Activated naive CD4-positive, alpha-beta T cell treated with anti-CD3 and anti-CD28 coated beads, Interleukin-2, amount 50 U/mL, for 24 hours (primary cell): Measurements from ENCODE around the gene DNAAF1.

ENCODE experiments used
- H3K27ac Mint-ChIP-seq: one replicate; pipeline ENCODE4 v1.8.0; 2021; ENCODE audit warnings: mild to moderate bottlenecking, mixed read lengths
- H3K27me3 Mint-ChIP-seq: one replicate; pipeline ENCODE4 v1.8.0; 2021; ENCODE audit warnings: mixed read lengths
- H3K36me3 Mint-ChIP-seq: one replicate; pipeline ENCODE4 v1.8.0; 2021; ENCODE audit warnings: mixed read lengths
- H3K4me1 Mint-ChIP-seq: one replicate; pipeline ENCODE4 v1.8.0; 2021; ENCODE audit warnings: mixed read lengths
- H3K4me3 Mint-ChIP-seq: one replicate; pipeline ENCODE4 v1.8.0; 2021; ENCODE audit warnings: mild to moderate bottlenecking, mixed read lengths
- H3K9me3 Mint-ChIP-seq: one replicate; pipeline ENCODE4 v1.8.0; 2021; ENCODE audit warnings: mixed read lengths

Gene DNAAF1

GRCh38 chr16:84166796-84167695 lies 21.9 kb downstream of the DNAAF1 start:
- Mint-ChIP-seq H3K4me1 (no peaks in the 10 kb centered on the region), H3K27ac (no peak overlapping the region), H3K4me3 (no peak overlapping the region), H3K27me3 (peaks cover 1% of the 10 kb centered on the region), H3K9me3 (no peaks in the 10 kb centered on the region), H3K36me3 (no peaks in the 10 kb centered on the region)

GRCh38 chr16:84169765-84170310 lies 24.7 kb downstream of the DNAAF1 start:
- peaks cover 1% of the 10 kb centered on the region for H3K27me3 Mint-ChIP-seq
- no peaks in the 10 kb centered on the region for H3K4me1 Mint-ChIP-seq
- no peaks in the 10 kb centered on the region for H3K9me3 Mint-ChIP-seq
- no peak overlapping the region for H3K27ac Mint-ChIP-seq
- no peak overlapping the region for H3K4me3 Mint-ChIP-seq
- H3K36me3 Mint-ChIP-seq = no peaks in the 10 kb centered on the region

GRCh38 chr16:84174396-84174795 lies 29.3 kb downstream of the DNAAF1 start:
- Mint-ChIP-seq H3K9me3 (no peaks in the 10 kb centered on the region), H3K4me3 (no peak overlapping the region), H3K36me3 (peaks cover 3% of the 10 kb centered on the region), H3K27me3 (no peaks in the 10 kb centered on the region), H3K27ac (no peak overlapping the region), H3K4me1 (peaks cover 14% of the 10 kb centered on the region)

GRCh38 chr16:84175350-84176081 lies 30.4 kb downstream of the DNAAF1 start:
- H3K9me3 Mint-ChIP-seq = no peaks in the 10 kb centered on the region
- H3K27me3 Mint-ChIP-seq = no peaks in the 10 kb centered on the region
- peaks cover 14% of the 10 kb centered on the region for H3K4me1 Mint-ChIP-seq
- peak overlapping the region; percentile 6 for H3K27ac Mint-ChIP-seq
- peaks cover 3% of the 10 kb centered on the region for H3K36me3 Mint-ChIP-seq
- no peak overlapping the region for H3K4me3 Mint-ChIP-seq

GRCh38 chr16:84176192-84177053 lies 31.3 kb downstream of the DNAAF1 start:
- H3K27ac Mint-ChIP-seq = no peak overlapping the region

GRCh38 chr16:84177741-84178073 lies 32.6 kb downstream of the DNAAF1 start:
- H3K4me1 Mint-ChIP-seq = peaks cover 14% of the 10 kb centered on the region
- H3K4me3 Mint-ChIP-seq = no peak overlapping the region
- H3K27ac Mint-ChIP-seq = no peak overlapping the region
- H3K36me3 Mint-ChIP-seq = peaks cover 6% of the 10 kb centered on the region
- no peaks in the 10 kb centered on the region for H3K9me3 Mint-ChIP-seq
- no peaks in the 10 kb centered on the region for H3K27me3 Mint-ChIP-seq

More at GRCh38 chr16:84176192-84177053, 31.3 kb downstream of the DNAAF1 start:
- Mint-ChIP-seq H3K36me3 (peaks cover 4% of the 10 kb centered on the region), H3K27me3 (no peaks in the 10 kb centered on the region), H3K4me1 (peaks cover 14% of the 10 kb centered on the region), H3K9me3 (no peaks in the 10 kb centered on the region), H3K4me3 (no peak overlapping the region)

- H3K4me1 Mint-ChIP-seq = peaks cover 14% of the 10 kb centered on the region
- H3K9me3 Mint-ChIP-seq = no peaks in the 10 kb centered on the region
- peaks cover 7% of the 10 kb centered on the region for H3K36me3 Mint-ChIP-seq
- no peak overlapping the region for H3K4me3 Mint-ChIP-seq
- no peaks in the 10 kb centered on the region for H3K27me3 Mint-ChIP-seq
- H3K27ac Mint-ChIP-seq = no peak overlapping the region
Measured at GRCh38 chr16:84178146-84178765, 33.1 kb downstream of the DNAAF1 start.

GRCh38 chr16:84178892-84179611 lies 33.9 kb downstream of the DNAAF1 start:
- peaks cover 15% of the 10 kb centered on the region for H3K4me1 Mint-ChIP-seq
- no peaks in the 10 kb centered on the region for H3K27me3 Mint-ChIP-seq
- H3K9me3 Mint-ChIP-seq = no peaks in the 10 kb centered on the region
- H3K36me3 Mint-ChIP-seq = peaks cover 7% of the 10 kb centered on the region
- no peak overlapping the region for H3K4me3 Mint-ChIP-seq
- H3K27ac Mint-ChIP-seq = peak overlapping the region; percentile 68

GRCh38 chr16:84179612-84180320 lies 34.7 kb downstream of the DNAAF1 start:
- Mint-ChIP-seq H3K27ac (no peak overlapping the region), H3K4me1 (peaks cover 22% of the 10 kb centered on the region), H3K9me3 (no peaks in the 10 kb centered on the region), H3K4me3 (no peak overlapping the region), H3K36me3 (peaks cover 7% of the 10 kb centered on the region), H3K27me3 (no peaks in the 10 kb centered on the region)

- no peak overlapping the region for H3K27ac Mint-ChIP-seq
- H3K27me3 Mint-ChIP-seq = no peaks in the 10 kb centered on the region
- H3K4me3 Mint-ChIP-seq = no peak overlapping the region
- H3K36me3 Mint-ChIP-seq = peaks cover 7% of the 10 kb centered on the region
- H3K9me3 Mint-ChIP-seq = no peaks in the 10 kb centered on the region
- H3K4me1 Mint-ChIP-seq = peaks cover 24% of the 10 kb centered on the region
Measured at GRCh38 chr16:84180519-84181140, 35.5 kb downstream of the DNAAF1 start.

GRCh38 chr16:84181144-84181915 lies 36.2 kb downstream of the DNAAF1 start:
- H3K4me3 Mint-ChIP-seq = no peak overlapping the region
- no peak overlapping the region for H3K27ac Mint-ChIP-seq
- H3K36me3 Mint-ChIP-seq = peaks cover 7% of the 10 kb centered on the region
- H3K4me1 Mint-ChIP-seq = peaks cover 28% of the 10 kb centered on the region
- no peaks in the 10 kb centered on the region for H3K27me3 Mint-ChIP-seq
- no peaks in the 10 kb centered on the region for H3K9me3 Mint-ChIP-seq

GRCh38 chr16:84182104-84182503 lies 37.0 kb downstream of the DNAAF1 start:
- peaks cover 7% of the 10 kb centered on the region for H3K36me3 Mint-ChIP-seq
- H3K4me3 Mint-ChIP-seq = no peak overlapping the region
- H3K27ac Mint-ChIP-seq = no peak overlapping the region
- no peaks in the 10 kb centered on the region for H3K27me3 Mint-ChIP-seq
- H3K4me1 Mint-ChIP-seq = peaks cover 31% of the 10 kb centered on the region
- no peaks in the 10 kb centered on the region for H3K9me3 Mint-ChIP-seq
